Panc1 (cell line): ENCODE data around the gene SEL1L2. TPM values are rescaled to one million over a fixed set of nuclear protein-coding genes. Genes with fewer than 3 reads are reported as not detected.

Experiments
- ATAC-seq: fragments of 200-7000 bp; cut with Tn5 transposase; 2 replicates; pipeline ENCODE4 v1.9.1; 2020; ENCODE audit warnings: mild to moderate bottlenecking, moderate library complexity
- BruUV-seq: library from RNA; stranded (reverse); fragments of 400-500 nt; replicated peaks from 2 replicates; lab custom pipeline; 2021; lab: Mats Ljungman, UMichigan
- CTCF ChIA-PET: fragments of 300-600 bp; sonication (Branson Sonifier 250); formaldehyde crosslinking; loops from one replicate; lab custom pipeline; 2022; ENCODE audit warnings: antibody characterized with exemption; lab: Charles Lee
- POLR2A ChIA-PET: fragments of 300-600 bp; sonication (Branson Sonifier 250); formaldehyde crosslinking; loops from one replicate; lab custom pipeline; 2022; ENCODE audit warnings: antibody characterized with exemption; lab: Charles Lee
- DNase-seq: peaks from one replicate; pipeline ENCODE4 v3.0.0-alpha.2; 2010; ENCODE audit warnings: low read depth, low spot score
- H3K27ac ChIP-seq: 2 replicates; pipeline ENCODE4 v1.5.1; 2011; ENCODE audit warnings: mild to moderate bottlenecking, low read length, inconsistent platforms
- H3K27me3 ChIP-seq: fragments of 200-500 bp; sonication (Bioruptor generic); 2 replicates; pipeline ENCODE4 v1.6.0; 2014; ENCODE audit warnings: low read length, inconsistent platforms; ENCODE audit not compliant: control insufficient read depth, insufficient read depth
- H3K36me3 ChIP-seq: fragments of 200-500 bp; sonication (Bioruptor generic); 2 replicates; pipeline ENCODE4 v1.5.1; 2014; ENCODE audit warnings: inconsistent platforms, mild to moderate bottlenecking, low read length, moderate library complexity; ENCODE audit not compliant: control insufficient read depth, insufficient read depth
- H3K4me1 ChIP-seq: 2 replicates; pipeline ENCODE4 v1.5.1; 2011; ENCODE audit warnings: inconsistent platforms, mild to moderate bottlenecking, low read length, moderate library complexity; ENCODE audit not compliant: control insufficient read depth, insufficient read depth
- H3K4me3 ChIP-seq, 2 experiments: 2 replicates each; pipeline ENCODE4 v1.5.1; 2011 to 2012; ENCODE audit warnings: low read depth in 2 of 2, low read length in 2 of 2, mild to moderate bottlenecking in 2 of 2, inconsistent platforms in 1 of 2, moderate library complexity in 1 of 2
- H3K9me3 ChIP-seq: fragments of 200-500 bp; sonication (Bioruptor generic); 2 replicates; pipeline ENCODE4 v1.5.1; 2014; ENCODE audit warnings: low read depth, mild to moderate bottlenecking, inconsistent platforms, low read length, moderate library complexity; ENCODE audit not compliant: control insufficient read depth, insufficient read depth
- POLR2AphosphoS5 ChIP-seq: IDR thresholded peaks from 2 replicates; pipeline ENCODE4 v1.6.1; 2012; ENCODE audit warnings: mild to moderate bottlenecking, low read depth, low read length, moderate library complexity
- SIN3A ChIP-seq: IDR thresholded peaks from 2 replicates; pipeline ENCODE4 v1.6.1; 2012; ENCODE audit warnings: low read depth, mild to moderate bottlenecking, low read length, moderate library complexity, borderline replicate concordance; ENCODE audit not compliant: insufficient read depth
- TCF7L2 ChIP-seq: IDR thresholded peaks from 2 replicates; pipeline ENCODE4 v1.6.1; 2011; ENCODE audit warnings: mild to moderate bottlenecking, low read depth, low read length, inconsistent platforms
- in situ Hi-C: cut with HindIII; loops from 2 replicates; pipeline ENCODE4 v1.10.0; 2016; ENCODE audit warnings: low sequenced_read_pairs, low pct_unique_long_range_greater_than_20kb
- intact Hi-C: fragments of 100-400 bp; cut with micrococcal nuclease; formaldehyde crosslinking; loops from one replicate; pipeline ENCODE4 v1.10.0; 2022; ENCODE audit not compliant: unreplicated experiment
- total RNA-seq: library from RNA; stranded (reverse); gene quantifications from one replicate; pipeline ENCODE4 v1.2.1, GENCODE V29; 2021; ENCODE audit not compliant: unreplicated experiment
- TF ChIP-seq, protein P1 (sequence below): fragments of 450-650 bp; IDR thresholded peaks from 2 replicates; pipeline ENCODE4 v1.5.1; 2017; ENCODE audit warnings: mild to moderate bottlenecking
- TF ChIP-seq, protein P2 (sequence below), 2 experiments: IDR thresholded peaks; 2 replicates each; pipeline ENCODE4 v1.6.1; 2011 to 2012; ENCODE audit warnings: low read depth in 2 of 2, control low read depth in 1 of 2, low read length in 1 of 2, mild to moderate bottlenecking in 1 of 2, moderate library complexity in 1 of 2; ENCODE audit not compliant: insufficient read depth in 1 of 2

Gene SEL1L2
- total RNA-seq, 1 experiment from 2014 or later: not detected

- Histone ChIP-seq H3K4me3 (no peak overlapping the region), H3K4me1 (no peaks in the 10 kb centered on the region; the same call in 1 of the 2 replicates), H3K27ac (no peak overlapping the region), H3K9me3 (peaks cover 7% of the 10 kb centered on the region), H3K36me3 (no peaks in the 10 kb centered on the region), H3K27me3 (peaks cover under 1% of the 10 kb centered on the region)
- no peak for ATAC-seq
- CTCF ChIA-PET: no interaction called here
- TF ChIP-seq POLR2AphosphoS5: no peak
- no peak for TF ChIP-seq TCF7L2
- TF ChIP-seq SIN3A: no peak
- TF ChIP-seq, protein P1, sequence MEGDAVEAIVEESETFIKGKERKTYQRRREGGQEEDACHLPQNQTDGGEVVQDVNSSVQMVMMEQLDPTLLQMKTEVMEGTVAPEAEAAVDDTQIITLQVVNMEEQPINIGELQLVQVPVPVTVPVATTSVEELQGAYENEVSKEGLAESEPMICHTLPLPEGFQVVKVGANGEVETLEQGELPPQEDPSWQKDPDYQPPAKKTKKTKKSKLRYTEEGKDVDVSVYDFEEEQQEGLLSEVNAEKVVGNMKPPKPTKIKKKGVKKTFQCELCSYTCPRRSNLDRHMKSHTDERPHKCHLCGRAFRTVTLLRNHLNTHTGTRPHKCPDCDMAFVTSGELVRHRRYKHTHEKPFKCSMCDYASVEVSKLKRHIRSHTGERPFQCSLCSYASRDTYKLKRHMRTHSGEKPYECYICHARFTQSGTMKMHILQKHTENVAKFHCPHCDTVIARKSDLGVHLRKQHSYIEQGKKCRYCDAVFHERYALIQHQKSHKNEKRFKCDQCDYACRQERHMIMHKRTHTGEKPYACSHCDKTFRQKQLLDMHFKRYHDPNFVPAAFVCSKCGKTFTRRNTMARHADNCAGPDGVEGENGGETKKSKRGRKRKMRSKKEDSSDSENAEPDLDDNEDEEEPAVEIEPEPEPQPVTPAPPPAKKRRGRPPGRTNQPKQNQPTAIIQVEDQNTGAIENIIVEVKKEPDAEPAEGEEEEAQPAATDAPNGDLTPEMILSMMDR: no peak
- TF ChIP-seq, protein P2, sequence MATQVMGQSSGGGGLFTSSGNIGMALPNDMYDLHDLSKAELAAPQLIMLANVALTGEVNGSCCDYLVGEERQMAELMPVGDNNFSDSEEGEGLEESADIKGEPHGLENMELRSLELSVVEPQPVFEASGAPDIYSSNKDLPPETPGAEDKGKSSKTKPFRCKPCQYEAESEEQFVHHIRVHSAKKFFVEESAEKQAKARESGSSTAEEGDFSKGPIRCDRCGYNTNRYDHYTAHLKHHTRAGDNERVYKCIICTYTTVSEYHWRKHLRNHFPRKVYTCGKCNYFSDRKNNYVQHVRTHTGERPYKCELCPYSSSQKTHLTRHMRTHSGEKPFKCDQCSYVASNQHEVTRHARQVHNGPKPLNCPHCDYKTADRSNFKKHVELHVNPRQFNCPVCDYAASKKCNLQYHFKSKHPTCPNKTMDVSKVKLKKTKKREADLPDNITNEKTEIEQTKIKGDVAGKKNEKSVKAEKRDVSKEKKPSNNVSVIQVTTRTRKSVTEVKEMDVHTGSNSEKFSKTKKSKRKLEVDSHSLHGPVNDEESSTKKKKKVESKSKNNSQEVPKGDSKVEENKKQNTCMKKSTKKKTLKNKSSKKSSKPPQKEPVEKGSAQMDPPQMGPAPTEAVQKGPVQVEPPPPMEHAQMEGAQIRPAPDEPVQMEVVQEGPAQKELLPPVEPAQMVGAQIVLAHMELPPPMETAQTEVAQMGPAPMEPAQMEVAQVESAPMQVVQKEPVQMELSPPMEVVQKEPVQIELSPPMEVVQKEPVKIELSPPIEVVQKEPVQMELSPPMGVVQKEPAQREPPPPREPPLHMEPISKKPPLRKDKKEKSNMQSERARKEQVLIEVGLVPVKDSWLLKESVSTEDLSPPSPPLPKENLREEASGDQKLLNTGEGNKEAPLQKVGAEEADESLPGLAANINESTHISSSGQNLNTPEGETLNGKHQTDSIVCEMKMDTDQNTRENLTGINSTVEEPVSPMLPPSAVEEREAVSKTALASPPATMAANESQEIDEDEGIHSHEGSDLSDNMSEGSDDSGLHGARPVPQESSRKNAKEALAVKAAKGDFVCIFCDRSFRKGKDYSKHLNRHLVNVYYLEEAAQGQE (IDR thresholded peaks at IDR 0.05; ENCODE audit: insufficient read depth in 1 of 2, low read depth in 2 of 2, low read length in 1 of 2): no peak
- in situ Hi-C loops (no loop called here), intact Hi-C loops (no loop called here)
- BruUV-seq: no TSS peak
- POLR2A ChIA-PET: no interaction called here
- DNase-seq: no peak
Observed at GRCh38 chr20:13991311-13991710, 897 bp upstream of the SEL1L2 start.

- no peak overlapping the region for H3K4me3 ChIP-seq
- in situ Hi-C loops (no loop called here), intact Hi-C loops (no loop called here)
- H3K4me1 ChIP-seq: no peaks in the 10 kb centered on the region
- no peaks in the 10 kb centered on the region for H3K27me3 ChIP-seq
- H3K9me3 ChIP-seq: no peaks in the 10 kb centered on the region
- DNase-seq (no peak), ATAC-seq (no peak)
- no peak overlapping the region for H3K27ac ChIP-seq
- ChIA-PET POLR2A (no interaction called here), CTCF (no interaction called here)
- no peak for TF ChIP-seq TCF7L2
- TF ChIP-seq, protein P2 (IDR thresholded peaks at IDR 0.05; ENCODE audit: insufficient read depth in 1 of 2, low read depth in 2 of 2, low read length in 1 of 2): no peak
- TF ChIP-seq POLR2AphosphoS5: no peak
- TF ChIP-seq SIN3A: no peak
- TF ChIP-seq, protein P1: no peak
- no peaks in the 10 kb centered on the region for H3K36me3 ChIP-seq
- BruUV-seq: no TSS peak
Observed at GRCh38 chr20:13984211-13984610, 6.2 kb downstream of the SEL1L2 start.
